CD8-positive, alpha-beta memory T cell (primary cell): ENCODE results near the gene TXLNG. TPM values are rescaled to one million over a fixed set of nuclear protein-coding genes. Genes with fewer than 3 reads are reported as not detected.
"Not testable (repeated sequence)": the region's sequence is repeated elsewhere in the genome, so short reads cannot be mapped to it uniquely, and the experiment has no call there.

ENCODE experiments used
- CTCF ChIA-PET: fragments of 350-600 bp; sonication (Branson Sonifier 250); formaldehyde crosslinking; loops from one replicate; lab custom pipeline; 2021; ENCODE audit warnings: antibody characterized with exemption; lab: Charles Lee
- POLR2A ChIA-PET: fragments of 350-600 bp; sonication (Branson Sonifier 250); formaldehyde crosslinking; loops from one replicate; lab custom pipeline; 2021; ENCODE audit warnings: antibody characterized with exemption; lab: Charles Lee
- DNase-seq, 5 donors: peaks; one replicate each; pipeline versions ENCODE4 v3.0.0 to v3.0.0-alpha.2; 2020 to 2022; ENCODE audit warnings: mixed read lengths in 1 of 5
- H3K27ac ChIP-seq: one replicate; pipeline ENCODE4 v1.7.0; 2013; ENCODE audit warnings: low read depth, mild to moderate bottlenecking, low read length, moderate library complexity
- H3K27me3 ChIP-seq: 2 replicates; pipeline ENCODE4 v1.7.0; 2013; ENCODE audit warnings: low read length, mild to moderate bottlenecking; ENCODE audit not compliant: insufficient read depth, poor library complexity, severe bottlenecking
- H3K36me3 ChIP-seq: 2 replicates; pipeline ENCODE4 v1.7.0; 2013; ENCODE audit warnings: mild to moderate bottlenecking, low read length, moderate library complexity; ENCODE audit not compliant: insufficient read depth
- H3K4me1 ChIP-seq: 2 replicates; pipeline ENCODE4 v1.7.0; 2013; ENCODE audit warnings: mild to moderate bottlenecking, low read length, moderate library complexity; ENCODE audit not compliant: insufficient read depth
- H3K4me3 ChIP-seq: 2 replicates; pipeline ENCODE4 v1.7.0; 2013; ENCODE audit warnings: mild to moderate bottlenecking, low read length
- H3K9me3 ChIP-seq: 2 replicates; pipeline ENCODE4 v1.7.0; 2013; ENCODE audit warnings: mild to moderate bottlenecking, low read length
- H3K27ac Mint-ChIP-seq, 8 donors: one replicate each; pipeline ENCODE4 v1.8.0; 2020 to 2021; ENCODE audit warnings: mixed read lengths in 8 of 8, mild to moderate bottlenecking in 6 of 8, inconsistent platforms in 3 of 8, moderate library complexity in 3 of 8
- H3K27me3 Mint-ChIP-seq, 2 donors: one replicate each; pipeline ENCODE4 v1.8.0; 2020 to 2021; ENCODE audit warnings: mixed read lengths in 2 of 2, mild to moderate bottlenecking in 1 of 2, moderate library complexity in 1 of 2
- H3K36me3 Mint-ChIP-seq, 3 donors: one replicate each; pipeline ENCODE4 v1.8.0; 2020 to 2021; ENCODE audit warnings: mixed read lengths in 3 of 3, inconsistent platforms in 1 of 3, mild to moderate bottlenecking in 1 of 3
- H3K4me1 Mint-ChIP-seq, 3 donors: one replicate each; pipeline ENCODE4 v1.8.0; 2020 to 2021; ENCODE audit warnings: mixed read lengths in 3 of 3, inconsistent platforms in 1 of 3, mild to moderate bottlenecking in 1 of 3
- H3K4me3 Mint-ChIP-seq, 7 donors: one replicate each; pipeline ENCODE4 v1.8.0; 2020 to 2021; ENCODE audit warnings: mixed read lengths in 7 of 7, mild to moderate bottlenecking in 6 of 7, moderate library complexity in 4 of 7, inconsistent platforms in 2 of 7
- H3K9me3 Mint-ChIP-seq, 5 donors: one replicate each; pipeline ENCODE4 v1.8.0; 2020 to 2022; ENCODE audit warnings: mixed read lengths in 5 of 5, mild to moderate bottlenecking in 3 of 5, moderate library complexity in 2 of 5, inconsistent platforms in 1 of 5
- polyA plus RNA-seq: library from polyadenylated mRNA; unstranded; fragments of 300-500 nt; fragmentation: Illumina TruSeq; gene quantifications from one replicate; pipeline ENCODE4 v1.2.3, GENCODE V29; 2021
- total RNA-seq, 2 experiments: library from RNA; stranded (reverse); gene quantifications; one replicate each; pipeline ENCODE4 v1.2.3, GENCODE V29; 2021

TXLNG gene
- total and polyA plus RNA-seq, 3 experiments from 2014 or later: 18.3 to 23.3 (median 22.4) TPM

- Histone ChIP-seq H3K9me3 (no peaks in the 10 kb centered on the region), H3K27me3 (no peaks in the 10 kb centered on the region), H3K4me1 (no peaks in the 10 kb centered on the region), H3K27ac (no peak overlapping the region), H3K4me3 (no peak overlapping the region), H3K36me3 (no peaks in the 10 kb centered on the region)
- no peaks in the 10 kb centered on the region for H3K4me1 Mint-ChIP-seq
- CTCF ChIA-PET: no interaction called here
- no peak for DNase-seq
- no peak overlapping the region for H3K4me3 Mint-ChIP-seq
- H3K27ac Mint-ChIP-seq: no peak overlapping the region
- peaks cover 0 to 5% of the 10 kb centered on the region in 2 donors for H3K27me3 Mint-ChIP-seq
- POLR2A ChIA-PET: no interaction called here
- H3K9me3 Mint-ChIP-seq: peaks cover 0 to 2% (median 0%) of the 10 kb centered on the region in 5 donors
- no peaks in the 10 kb centered on the region for H3K36me3 Mint-ChIP-seq
Measured at GRCh38 chrX:16774746-16775145, 11.5 kb upstream of the TXLNG start.

- CTCF ChIA-PET: no interaction called here
- Mint-ChIP-seq H3K4me3 (no peak overlapping the region), H3K36me3 (no peaks in the 10 kb centered on the region), H3K27ac (no peak overlapping the region), H3K4me1 (no peaks in the 10 kb centered on the region), H3K27me3 (peaks cover 0 to 8% of the 10 kb centered on the region in 2 donors), H3K9me3 (peaks cover 0 to 2% (median 0%) of the 10 kb centered on the region in 5 donors)
- POLR2A ChIA-PET: no interaction called here
- Histone ChIP-seq H3K9me3 (no peaks in the 10 kb centered on the region), H3K27ac (no peak overlapping the region), H3K4me1 (no peaks in the 10 kb centered on the region), H3K27me3 (no peaks in the 10 kb centered on the region), H3K4me3 (no peak overlapping the region), H3K36me3 (no peaks in the 10 kb centered on the region)
- DNase-seq: no peak
Measured at GRCh38 chrX:16778545-16778944, 7.7 kb upstream of the TXLNG start.

GRCh38 chrX:16778993-16779392 is 7.3 kb upstream of the TXLNG start:
- POLR2A ChIA-PET: no interaction called here
- H3K27ac ChIP-seq: no peak overlapping the region
- CTCF ChIA-PET: no interaction called here
- no peaks in the 10 kb centered on the region for H3K36me3 Mint-ChIP-seq
- DNase-seq: no peak
- H3K4me1 ChIP-seq: no peaks in the 10 kb centered on the region
- peaks cover 0 to 2% (median 0%) of the 10 kb centered on the region in 5 donors for H3K9me3 Mint-ChIP-seq
- H3K36me3 ChIP-seq: no peaks in the 10 kb centered on the region
- no peak overlapping the region for H3K27ac Mint-ChIP-seq
- no peaks in the 10 kb centered on the region for H3K9me3 ChIP-seq
- peaks cover 0 to 10% of the 10 kb centered on the region in 2 donors for H3K27me3 Mint-ChIP-seq
- H3K27me3 ChIP-seq: no peaks in the 10 kb centered on the region
- no peak overlapping the region for H3K4me3 Mint-ChIP-seq
- H3K4me1 Mint-ChIP-seq: no peaks in the 10 kb centered on the region
- H3K4me3 ChIP-seq: no peak overlapping the region

GRCh38 chrX:16779815-16780214 is 6.5 kb upstream of the TXLNG start:
- H3K4me1 ChIP-seq, H3K4me3 Mint-ChIP-seq, POLR2A ChIA-PET, H3K36me3 Mint-ChIP-seq, H3K36me3 ChIP-seq, DNase-seq, CTCF ChIA-PET, H3K27ac Mint-ChIP-seq, H3K27me3 ChIP-seq, H3K27ac ChIP-seq, H3K9me3 ChIP-seq, H3K4me3 ChIP-seq, H3K9me3 Mint-ChIP-seq, H3K4me1 Mint-ChIP-seq: not testable (repeated sequence)
- peaks cover 0 to 10% of the 10 kb centered on the region in 2 donors for H3K27me3 Mint-ChIP-seq

GRCh38 chrX:16783452-16783851 is 2.8 kb upstream of the TXLNG start:
- Mint-ChIP-seq H3K27me3 (peaks cover 0 to 8% of the 10 kb centered on the region in 2 donors), H3K36me3 (peaks cover 0 to 10% (median 5%) of the 10 kb centered on the region in 3 donors), H3K4me3 (no peak overlapping the region), H3K27ac (no peak overlapping the region), H3K4me1 (peaks cover 19 to 23% (median 20%) of the 10 kb centered on the region in 3 donors), H3K9me3 (no peaks in the 10 kb centered on the region)
- H3K4me1 ChIP-seq: peaks cover 9% of the 10 kb centered on the region
- no peak for DNase-seq
- CTCF ChIA-PET: no interaction called here
- H3K36me3 ChIP-seq: no peaks in the 10 kb centered on the region
- no peak overlapping the region for H3K4me3 ChIP-seq
- no peaks in the 10 kb centered on the region for H3K9me3 ChIP-seq
- H3K27ac ChIP-seq: no peak overlapping the region
- no peaks in the 10 kb centered on the region for H3K27me3 ChIP-seq
- POLR2A ChIA-PET: no interaction called here

GRCh38 chrX:16784440-16784839 is 1.8 kb upstream of the TXLNG start:
- POLR2A ChIA-PET, H3K27ac ChIP-seq, H3K27ac Mint-ChIP-seq, H3K36me3 ChIP-seq, H3K27me3 Mint-ChIP-seq, H3K4me1 ChIP-seq, H3K9me3 ChIP-seq, CTCF ChIA-PET, H3K4me3 ChIP-seq, H3K9me3 Mint-ChIP-seq, DNase-seq, H3K27me3 ChIP-seq: not testable (repeated sequence)
- Mint-ChIP-seq H3K4me3 (peak overlapping the region in 1 of 7 donors; percentile 27), H3K36me3 (peaks cover 0 to 11% (median 5%) of the 10 kb centered on the region in 3 donors), H3K4me1 (peaks cover 20 to 23% (median 23%) of the 10 kb centered on the region in 3 donors)

- Histone ChIP-seq H3K27ac (no peak overlapping the region), H3K4me3 (peak overlapping the region; percentile 97), H3K27me3 (no peaks in the 10 kb centered on the region), H3K36me3 (no peaks in the 10 kb centered on the region), H3K9me3 (no peaks in the 10 kb centered on the region), H3K4me1 (peaks cover 9% of the 10 kb centered on the region)
- POLR2A ChIA-PET: interaction anchor here (0.6 kb wide), 2 partner anchors 66 to 85 kb away, joined by 3 read pairs; partner anchors contain the start of genes RBBP7 and SYAP1
- H3K27ac Mint-ChIP-seq: peak overlapping the region; percentile 78 to 99 (median 93)
- CTCF ChIA-PET: no interaction called here
- H3K4me3 Mint-ChIP-seq: peak overlapping the region; percentile 92 to 99 (median 95)
- peaks cover 20 to 29% (median 28%) of the 10 kb centered on the region in 3 donors for H3K4me1 Mint-ChIP-seq
- peak in 1 of 5 donors; percentile 44 for DNase-seq
- peaks cover 0 to 2% of the 10 kb centered on the region in 2 donors for H3K27me3 Mint-ChIP-seq
- no peaks in the 10 kb centered on the region for H3K9me3 Mint-ChIP-seq
- peaks cover 0 to 15% (median 5%) of the 10 kb centered on the region in 3 donors for H3K36me3 Mint-ChIP-seq
Measured at GRCh38 chrX:16785247-16786138, 773 bp upstream of the TXLNG start.
